Gastroesophageal sphincter (tissue), 3 donors: ENCODE results near the gene PPP2R5C.

Experiments used
- POLR2A ChIP-seq, 2 donors: fragments of 450-650 bp; IDR thresholded peaks; one replicate each; pipeline ENCODE4 v1.6.1; 2017; ENCODE audit warnings: antibody characterized with exemption in 2 of 2, mild to moderate bottlenecking in 2 of 2, moderate library complexity in 1 of 2
- TF ChIP-seq, protein P1 (sequence below), 4 experiments: fragments of 200-600 bp in 2 of 4; fragments of 450-650 bp in 2 of 4; sonication (generic) in 1 of 4; IDR thresholded peaks; one replicate each; pipeline ENCODE4 v1.5.1; 2017 to 2019; ENCODE audit warnings: antibody characterized with exemption in 4 of 4, mild to moderate bottlenecking in 2 of 4, moderate library complexity in 2 of 4

GRCh38 chr14:101854366-101854765 is 92.9 kb downstream of the PPP2R5C start:
- TF ChIP-seq, protein P1, sequence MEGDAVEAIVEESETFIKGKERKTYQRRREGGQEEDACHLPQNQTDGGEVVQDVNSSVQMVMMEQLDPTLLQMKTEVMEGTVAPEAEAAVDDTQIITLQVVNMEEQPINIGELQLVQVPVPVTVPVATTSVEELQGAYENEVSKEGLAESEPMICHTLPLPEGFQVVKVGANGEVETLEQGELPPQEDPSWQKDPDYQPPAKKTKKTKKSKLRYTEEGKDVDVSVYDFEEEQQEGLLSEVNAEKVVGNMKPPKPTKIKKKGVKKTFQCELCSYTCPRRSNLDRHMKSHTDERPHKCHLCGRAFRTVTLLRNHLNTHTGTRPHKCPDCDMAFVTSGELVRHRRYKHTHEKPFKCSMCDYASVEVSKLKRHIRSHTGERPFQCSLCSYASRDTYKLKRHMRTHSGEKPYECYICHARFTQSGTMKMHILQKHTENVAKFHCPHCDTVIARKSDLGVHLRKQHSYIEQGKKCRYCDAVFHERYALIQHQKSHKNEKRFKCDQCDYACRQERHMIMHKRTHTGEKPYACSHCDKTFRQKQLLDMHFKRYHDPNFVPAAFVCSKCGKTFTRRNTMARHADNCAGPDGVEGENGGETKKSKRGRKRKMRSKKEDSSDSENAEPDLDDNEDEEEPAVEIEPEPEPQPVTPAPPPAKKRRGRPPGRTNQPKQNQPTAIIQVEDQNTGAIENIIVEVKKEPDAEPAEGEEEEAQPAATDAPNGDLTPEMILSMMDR (IDR thresholded peaks at IDR 0.05) = no peak
- no peak for TF ChIP-seq POLR2A (IDR thresholded peaks at IDR 0.05)
